CD4-positive, alpha-beta T cell treated with Interleukin-4 for 4 hours (primary cell): ENCODE data around the gene DDN.

ENCODE experiments used
- DNase-seq: peaks from one replicate; pipeline ENCODE4 v3.0.0-alpha.2; 2020

The DDN gene

DNA sequence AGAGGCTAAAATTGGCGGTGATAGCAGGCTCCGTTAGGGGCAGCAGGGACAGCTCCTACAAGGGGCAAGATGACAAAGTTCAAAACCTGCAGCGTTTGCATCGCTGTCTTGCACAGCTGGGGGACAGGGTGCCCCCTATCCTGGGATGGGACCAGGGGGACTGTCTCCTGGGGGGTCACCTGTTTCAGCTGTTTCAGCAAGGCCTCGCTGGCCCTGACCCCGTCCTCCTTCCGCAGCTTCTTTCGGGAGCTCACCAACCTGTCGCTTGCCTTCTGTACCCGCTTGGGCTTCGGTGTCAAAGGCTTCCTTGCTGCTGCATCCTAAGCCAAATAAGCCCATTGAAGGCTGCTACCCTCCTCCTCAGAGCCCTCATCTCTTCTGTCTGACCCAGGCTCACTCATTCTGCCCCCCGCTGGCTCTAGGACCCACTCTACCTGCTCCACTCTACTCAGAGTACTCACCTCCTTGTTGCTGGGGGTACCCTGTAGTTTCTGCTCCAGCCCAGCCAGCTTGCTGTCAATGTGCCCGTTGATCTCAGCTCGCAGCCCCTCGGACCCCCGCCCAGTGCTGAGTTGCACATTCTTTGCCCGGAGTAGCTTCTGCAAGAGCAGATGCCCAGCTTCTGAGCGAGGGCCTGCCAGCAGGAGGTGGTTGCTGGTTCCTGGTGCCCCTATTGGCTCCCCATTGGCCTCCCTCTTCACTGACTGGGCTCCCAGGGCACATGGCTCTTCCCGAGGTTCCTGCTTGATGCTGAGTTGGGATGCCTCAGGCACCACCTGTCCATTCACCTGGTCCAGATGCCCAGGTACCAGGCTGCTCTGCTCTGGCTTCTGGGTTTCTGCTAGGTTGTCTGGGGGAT is 31.8 kb upstream of the DDN start:
- DNase-seq: no peak

DNA sequence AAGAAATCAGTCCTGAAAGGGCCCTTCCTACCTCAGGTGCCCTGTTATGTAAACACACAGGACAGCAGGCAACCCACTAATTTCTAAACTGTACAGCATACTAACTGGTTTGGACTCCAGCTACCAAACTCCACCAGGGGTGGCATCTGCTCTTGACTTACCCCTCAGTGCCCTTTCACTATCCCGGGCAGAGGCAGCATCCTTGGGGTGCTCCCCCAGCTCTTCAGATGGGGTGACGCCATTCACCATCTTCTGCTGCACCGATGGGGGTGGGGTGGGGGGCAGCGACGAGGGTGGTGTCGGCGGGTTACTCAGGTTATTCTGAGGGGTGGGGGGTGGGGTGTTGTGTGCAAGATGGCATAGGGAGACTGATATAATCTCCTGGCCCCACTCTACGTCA is 30.9 kb upstream of the DDN start:
- no peak for DNase-seq

DNA sequence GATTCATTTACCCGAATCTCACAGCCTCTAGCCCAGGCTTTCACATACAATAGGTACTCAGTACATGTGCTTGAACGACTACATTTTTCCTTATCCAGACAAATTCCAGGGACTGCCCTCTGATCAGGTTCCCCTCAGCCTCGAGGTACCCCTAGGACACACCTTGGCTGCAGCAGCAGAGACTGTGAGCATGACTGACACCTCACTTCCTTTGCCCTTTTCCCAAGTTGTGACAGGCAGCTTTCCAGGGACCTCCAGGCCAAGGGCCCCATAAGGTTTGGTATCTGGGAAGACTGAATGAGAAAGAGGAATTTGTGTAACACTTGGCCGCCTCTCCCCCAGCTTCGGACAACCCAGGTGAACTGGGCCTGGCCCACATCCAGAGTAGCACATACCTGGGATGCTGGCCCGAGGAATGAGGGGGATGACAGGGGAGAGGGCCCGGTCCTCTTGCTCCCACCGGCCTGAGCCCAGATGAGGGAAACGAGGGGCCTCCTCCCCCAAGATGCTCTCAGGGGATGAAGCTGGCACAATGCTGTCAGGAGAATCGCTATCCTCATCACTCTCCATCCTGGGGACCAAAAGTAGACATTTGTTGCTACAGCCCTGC is 29.6 kb upstream of the DDN start:
- DNase-seq: no peak

DNA sequence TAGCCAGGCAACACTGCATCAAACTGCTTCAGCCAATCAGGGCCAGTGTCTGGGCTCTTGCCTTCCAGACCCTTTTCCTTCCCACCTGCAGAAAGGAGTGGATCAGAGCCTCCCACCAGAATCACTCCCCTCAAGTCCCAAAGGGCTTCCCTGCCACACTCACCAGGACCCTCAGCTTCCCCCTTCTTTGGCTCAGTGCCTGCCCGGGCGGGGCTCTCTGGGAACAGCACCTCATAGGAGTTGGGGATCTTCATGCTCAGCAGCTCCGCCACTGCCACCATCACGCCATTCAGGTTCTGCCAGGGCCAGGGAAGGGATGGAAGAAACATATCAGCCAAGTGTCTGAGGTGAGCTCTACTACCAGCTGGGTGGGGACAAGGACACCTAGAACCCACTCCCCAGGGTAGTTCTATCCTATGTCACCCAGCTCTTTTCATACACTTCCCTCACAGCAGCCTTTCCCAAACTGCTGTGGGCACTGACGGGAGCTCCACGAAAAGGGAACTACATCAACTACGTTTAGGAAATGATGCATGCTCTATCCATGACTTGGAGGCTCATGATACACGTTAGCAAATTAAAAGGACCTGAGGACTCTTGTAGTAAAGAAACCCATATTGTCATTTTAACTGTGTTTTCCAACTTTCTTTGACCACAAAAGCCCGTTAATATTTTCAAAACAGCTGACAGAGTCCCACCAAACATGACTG is 28.8 kb upstream of the DDN start:
- no peak for DNase-seq

DNA sequence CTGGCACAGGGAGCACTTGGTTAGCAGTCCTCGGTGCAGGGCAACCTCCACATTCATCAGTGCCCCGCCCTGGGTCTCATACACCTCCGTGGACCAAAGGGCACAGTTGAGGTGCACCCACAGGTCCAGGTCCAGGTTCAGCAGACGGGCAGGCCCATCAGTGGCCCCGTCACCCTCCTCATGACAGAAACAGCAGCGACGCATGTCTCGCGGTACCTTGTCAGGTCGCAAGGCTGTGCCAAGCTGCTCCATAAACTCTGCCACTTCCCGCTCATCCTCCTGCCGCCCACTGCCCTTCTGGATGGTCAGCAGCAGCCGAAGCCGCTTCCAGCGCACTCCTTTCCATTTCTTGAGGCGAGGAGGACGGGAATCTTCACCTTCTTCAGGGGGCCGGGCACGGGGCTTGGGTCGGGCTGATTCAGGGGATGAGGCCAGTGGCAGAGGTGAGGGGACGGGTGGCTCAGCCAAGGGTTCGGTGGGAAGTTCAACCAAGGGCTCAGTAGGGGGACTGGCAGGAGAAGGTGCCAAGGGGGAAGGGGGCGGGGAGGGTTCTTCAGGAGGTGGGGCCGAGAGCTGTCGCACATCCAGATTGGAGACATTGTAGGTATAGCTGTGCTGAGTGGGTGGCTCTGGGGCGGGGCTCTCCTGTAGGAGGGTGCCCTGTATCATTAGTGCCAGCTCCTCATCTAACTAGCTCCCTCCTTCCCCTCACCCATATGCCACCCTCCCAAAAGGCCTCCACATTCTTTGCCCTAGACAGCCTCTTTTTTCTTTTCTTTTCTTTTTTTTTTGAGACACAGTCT is 27.7 kb upstream of the DDN start:
- no peak for DNase-seq

DNA sequence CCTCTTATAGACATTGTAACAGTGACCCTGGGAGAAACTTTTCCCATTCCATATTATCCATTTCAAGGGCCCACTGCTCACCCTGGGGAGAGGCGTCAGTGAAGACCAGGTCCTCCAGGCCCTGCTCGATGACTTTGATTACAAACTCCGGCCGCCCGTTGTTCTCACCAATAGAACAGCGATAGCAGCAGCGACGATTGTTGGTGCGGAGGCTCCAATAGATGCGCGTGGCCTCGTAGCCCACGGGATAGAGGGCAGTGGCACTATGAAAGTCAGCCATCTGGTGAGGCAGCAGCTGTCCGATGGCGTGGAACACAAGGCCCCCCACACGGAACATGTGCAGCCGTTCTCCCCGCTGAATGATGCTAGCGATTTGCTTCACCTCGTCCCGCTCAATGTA is 26.9 kb upstream of the DDN start:
- DNase-seq: no peak

DNA sequence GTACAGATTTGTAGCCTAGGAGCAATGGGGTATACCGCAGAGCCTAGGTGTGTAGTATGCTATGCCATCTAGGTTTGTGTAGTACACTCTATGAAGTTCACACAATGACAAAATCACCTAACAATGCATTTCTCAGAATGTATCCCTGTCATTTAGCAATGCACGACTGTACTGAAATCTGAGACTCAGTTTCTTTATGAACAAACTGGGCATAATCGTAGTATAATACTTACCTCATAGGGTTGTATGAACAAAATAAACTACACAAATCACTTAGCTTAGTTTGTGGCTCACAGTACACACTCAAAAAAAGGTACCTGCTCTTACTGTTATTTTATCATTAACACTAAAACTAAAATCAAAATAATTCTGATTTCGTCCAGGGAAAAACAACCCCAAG is 26.3 kb upstream of the DDN start:
- no peak for DNase-seq

DNA sequence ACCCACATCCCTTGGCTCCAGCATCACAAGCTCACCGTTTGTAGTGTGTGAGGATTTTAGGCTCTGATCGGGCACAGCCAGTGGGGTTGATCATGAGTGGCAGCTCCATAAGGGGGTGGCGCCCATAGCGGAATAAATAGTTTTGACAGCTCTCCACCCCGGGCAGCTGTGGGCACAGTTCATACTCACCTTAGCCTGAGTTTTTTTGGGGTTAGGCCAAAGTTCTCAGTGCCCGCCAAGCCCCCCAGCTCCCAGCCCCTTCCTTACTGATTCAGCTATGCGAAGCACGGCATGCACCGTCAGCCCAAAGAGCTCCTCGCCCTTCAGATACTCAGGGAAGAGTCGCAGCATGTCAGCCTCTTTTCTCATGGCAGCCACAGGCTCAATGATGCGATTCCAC is 25.4 kb upstream of the DDN start:
- no peak for DNase-seq

DNA sequence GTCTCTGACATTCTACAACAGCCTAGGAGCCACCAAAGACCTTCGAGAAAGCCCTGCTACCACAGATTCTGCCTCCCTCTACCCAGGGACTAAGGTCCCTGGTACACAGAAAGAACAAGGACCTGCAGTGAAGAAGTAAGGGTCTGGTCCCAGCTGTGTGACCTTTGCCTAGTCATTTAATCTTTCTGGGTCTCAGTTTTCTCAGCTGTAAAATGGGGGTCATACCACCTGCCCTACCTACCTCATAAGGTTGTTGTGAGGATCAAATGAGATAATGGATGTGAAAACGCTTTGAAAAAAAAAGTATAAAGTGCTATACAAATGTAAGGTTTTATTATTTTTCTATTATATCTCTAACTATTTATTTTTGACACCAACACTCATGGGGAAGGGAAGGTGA is 24.6 kb upstream of the DDN start:
- no peak for DNase-seq

DNA sequence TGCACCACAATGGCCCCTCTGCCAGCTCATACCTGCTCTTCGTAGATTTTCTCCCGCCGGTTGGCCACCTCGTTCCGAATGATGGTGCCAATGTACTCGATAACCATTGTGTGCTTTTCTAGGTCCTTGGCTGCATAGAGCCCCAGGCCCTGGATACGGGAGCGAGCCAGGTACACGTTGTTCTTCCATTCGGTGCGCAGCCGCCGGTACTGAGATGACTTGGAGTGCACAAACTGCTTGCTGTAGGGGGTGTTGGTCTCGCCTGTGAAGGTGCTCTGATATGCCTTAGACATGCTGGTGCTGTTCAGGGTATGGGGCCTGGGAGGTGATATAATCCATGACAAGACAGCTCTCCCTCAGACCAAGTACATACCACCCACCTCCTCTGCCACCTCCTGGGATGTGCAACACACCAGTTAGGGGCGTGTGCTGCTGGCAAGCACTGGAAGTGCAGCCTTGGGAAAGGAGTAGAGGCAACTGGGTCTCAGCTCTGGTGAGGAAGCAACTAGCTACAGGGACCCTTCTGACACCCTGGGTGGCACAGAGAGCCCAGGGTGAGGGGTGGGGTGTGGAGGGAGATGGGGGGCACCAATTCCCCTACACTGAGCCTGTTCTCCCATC is 23.5 kb upstream of the DDN start:
- no peak for DNase-seq

DNA sequence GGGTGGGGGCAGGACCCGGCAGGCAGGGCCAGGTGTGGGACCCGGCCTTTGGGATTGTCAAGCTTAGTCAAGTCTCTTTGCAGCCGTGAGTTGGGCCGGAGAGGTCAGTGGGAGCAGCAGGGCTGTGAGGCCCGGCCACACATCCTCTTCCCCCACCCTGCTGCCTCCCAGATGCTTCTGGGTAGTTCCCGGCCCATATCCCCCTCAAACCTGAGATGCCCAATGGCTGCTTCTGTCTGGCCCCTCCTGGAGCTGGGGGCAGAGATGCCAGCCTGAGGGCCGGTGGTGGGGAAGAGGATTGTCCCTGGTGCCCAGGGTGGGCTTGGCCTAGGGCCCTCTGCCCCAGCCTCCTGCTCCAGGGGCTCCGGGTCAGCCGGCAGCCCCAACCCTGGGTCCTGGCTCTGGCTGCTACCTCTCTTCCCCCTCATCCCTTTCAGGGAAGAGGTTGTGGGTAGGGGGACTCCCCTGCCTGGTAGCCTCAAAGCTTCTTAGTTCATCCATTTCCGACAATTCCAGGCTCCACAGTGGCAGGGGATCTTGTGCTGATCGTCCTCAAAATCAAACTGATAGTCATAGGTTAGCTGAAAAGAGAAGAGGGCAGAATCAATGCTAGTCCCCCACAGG is 22.2 kb upstream of the DDN start:
- DNase-seq: no peak

DNA sequence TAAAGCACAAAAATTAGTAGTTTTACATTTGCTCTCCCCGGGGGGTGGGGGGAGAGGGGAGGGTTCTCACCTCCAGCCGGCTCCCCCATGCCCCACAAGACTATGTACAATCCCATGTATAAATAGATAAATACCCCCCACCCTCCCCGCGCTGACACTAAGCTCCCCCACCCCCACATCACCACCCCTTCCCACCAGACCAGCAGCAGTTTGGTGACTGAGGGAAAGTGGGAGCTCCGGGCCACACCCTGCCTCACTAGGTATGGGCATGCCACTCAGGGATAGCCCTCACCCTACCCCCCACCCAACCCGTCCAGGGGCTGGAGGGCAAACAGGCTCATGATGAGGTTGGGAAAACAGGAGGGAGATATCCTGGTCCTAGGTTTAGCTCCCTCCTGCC is 21.3 kb upstream of the DDN start:
- no peak for DNase-seq

DNA sequence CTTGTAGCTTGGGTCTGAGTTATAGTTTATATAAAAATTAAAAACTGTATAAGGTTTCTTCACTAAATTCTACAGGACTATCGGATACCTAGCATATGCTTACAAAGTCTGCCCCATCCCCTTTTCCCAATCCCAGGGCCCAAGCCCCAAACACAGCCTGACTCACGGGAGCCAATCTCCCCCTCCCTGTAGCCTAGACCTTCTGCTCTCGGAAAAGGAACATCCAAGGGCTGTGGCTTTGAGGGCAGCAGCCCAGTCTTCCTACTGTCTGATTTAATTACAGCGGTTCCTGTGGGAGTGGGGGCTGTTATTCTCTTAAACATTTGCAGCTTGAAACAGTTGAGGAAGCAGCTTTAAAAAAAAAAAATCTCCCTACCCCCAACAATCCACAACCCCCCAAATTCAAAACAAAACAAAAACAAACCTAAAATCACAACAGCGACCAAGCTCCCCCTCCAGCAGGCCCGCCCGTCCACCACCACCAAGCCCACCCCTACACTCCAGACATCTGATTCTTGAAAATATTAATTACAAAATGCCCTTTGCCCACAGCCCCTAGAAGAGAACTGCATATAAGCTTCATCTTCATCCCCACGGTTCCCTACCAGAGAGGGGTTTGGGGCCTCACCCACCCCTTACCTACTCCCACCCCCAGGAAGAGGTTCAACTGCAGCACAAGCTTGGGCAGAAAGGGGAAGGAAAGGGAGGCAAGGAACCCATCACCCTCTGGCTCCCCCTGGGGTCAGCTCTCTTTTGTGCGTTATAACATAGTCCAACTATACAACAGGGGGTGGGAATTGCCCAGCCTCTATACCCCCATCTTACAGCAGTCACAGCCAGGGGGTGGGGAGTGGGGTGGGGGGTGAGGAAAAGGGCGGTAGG is 20.5 kb upstream of the DDN start:
- peak; percentile 33 for DNase-seq

DNA sequence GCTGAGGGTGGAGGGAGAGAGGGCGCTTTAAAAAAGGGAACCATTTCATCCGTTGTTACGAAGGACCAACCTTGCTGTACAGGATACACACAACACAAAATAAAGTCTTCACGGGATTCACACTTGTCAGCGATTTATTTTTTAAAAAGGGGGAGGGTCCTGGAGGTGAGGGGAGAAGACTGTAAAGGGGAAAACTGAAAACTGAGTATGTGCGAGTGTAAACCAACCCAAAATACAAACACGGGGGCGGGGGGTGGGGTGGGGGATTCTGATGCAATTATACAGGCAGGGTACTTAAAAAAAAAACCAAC is 19.9 kb upstream of the DDN start:
- no peak for DNase-seq

DNA sequence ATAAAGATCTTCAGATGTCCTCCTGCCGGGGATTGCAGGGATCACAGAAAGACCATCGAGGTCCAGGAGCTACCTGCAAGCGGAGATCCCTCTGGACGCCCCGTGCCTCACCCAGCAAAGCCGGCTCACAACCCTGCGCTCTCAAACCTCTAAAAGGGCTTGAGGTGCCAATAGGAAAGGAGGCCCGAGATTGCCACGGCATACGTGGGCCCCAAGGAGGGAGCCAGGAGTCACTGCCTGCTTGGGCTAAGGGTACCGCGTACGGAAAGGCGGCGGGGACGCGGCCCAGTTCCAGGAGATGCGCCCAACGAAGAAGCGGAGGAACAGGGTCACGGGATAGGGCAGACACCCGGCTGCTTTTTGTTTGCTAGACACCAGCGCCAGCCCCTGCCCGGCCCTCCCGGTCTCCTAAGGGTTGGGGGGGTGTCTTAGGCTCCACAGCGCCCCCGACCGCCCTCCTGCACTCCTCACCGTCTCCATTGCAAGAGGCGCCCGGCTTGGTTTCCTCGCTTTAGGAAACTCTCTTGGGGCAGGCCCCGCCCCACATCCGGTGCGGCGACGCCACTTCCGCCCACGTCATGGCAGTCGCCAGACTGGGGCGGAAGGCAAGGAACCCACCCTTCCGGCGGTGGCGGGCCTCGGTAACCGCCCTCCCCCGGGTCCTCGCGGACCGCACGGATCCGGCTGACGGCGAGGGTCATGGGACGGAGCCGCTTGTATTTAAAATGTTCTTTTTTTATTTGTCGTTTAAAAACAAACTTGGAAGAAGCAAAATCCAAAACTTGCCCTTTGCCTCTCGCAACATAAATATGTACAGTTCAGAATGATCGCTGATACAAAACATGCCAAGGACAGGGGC is 19.3 kb upstream of the DDN start, which contains the start of gene PRKAG1:
TSS of gene PRKAG1 (minus strand) at position 516 of the 859 bp plus-strand sequence. CDS start at position 480, 36 bp downstream.
- DNase-seq: peak; percentile 96

DNA sequence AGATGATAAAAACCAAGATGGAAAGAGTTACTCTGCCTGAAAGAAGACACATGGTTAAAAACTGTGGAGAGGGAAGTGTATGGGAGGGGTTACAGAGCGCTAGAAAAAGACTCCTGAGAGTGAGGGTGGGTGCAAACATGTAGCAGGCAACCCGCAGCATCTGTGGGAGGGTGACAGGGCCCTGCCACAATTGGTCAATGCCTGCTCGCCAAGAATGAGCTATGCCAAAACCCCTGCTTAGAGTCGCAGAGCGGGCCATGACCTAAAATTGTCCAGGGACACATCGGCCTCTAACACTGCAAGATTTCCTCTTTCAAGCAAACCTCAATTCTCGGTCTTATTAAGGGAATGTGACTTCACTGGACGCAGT is 18.7 kb upstream of the DDN start:
- DNase-seq: peak; percentile 17

DNA sequence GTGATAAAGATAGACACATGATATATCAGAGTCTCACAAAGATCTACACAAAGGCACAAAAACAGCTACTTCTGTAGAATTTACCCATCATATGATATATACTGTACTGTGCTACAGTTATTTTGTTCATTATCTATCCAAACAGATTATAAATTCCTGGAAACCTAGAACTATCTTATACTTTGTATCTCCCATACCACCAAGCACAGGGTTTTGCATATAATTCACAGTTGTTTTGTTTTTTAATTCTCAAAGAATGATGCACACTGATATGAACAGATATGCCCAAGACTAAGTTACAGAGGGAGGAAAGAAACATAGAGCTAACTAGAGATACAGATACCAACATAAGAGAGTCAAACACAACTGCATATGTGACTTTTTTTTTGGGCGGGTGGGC is 16.0 kb upstream of the DDN start:
- DNase-seq: no peak

DNA sequence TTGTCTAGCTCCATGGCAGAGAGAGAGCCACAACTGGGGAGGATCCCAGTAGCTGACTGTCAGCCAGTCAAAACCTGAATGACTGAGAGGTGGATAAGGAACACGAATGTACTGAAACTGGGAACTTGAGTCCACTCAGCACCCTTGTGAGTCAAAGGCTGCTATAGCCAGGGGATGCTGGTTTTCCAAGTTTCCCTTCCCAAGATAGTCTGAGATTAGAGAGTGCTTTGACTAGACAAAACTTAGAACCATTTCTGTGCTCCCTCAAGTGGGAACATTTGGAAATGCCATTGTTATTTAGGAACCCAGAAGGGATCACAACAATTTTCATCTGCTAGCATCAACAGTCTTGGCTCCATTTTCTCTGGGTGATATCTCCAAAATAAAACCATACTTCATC is 15.4 kb upstream of the DDN start:
- DNase-seq: no peak

DNA sequence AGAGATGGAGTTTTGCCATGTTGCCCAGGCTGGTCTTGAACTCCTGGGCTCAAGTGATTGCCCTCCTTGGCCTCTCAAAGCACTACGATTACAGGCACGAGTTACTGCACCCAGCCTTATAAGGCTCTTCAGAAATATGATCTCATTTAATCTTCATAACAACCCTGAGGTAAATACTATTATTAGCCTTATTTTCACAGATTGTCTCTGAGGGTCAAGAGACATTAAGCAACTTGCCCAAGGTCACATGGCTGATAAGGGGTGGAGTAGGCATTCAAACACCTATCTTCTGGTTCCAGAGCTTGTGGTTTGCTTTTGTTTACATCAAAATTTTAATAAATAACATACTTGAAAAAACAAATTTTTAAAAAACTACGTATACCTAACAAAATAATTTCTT is 14.3 kb upstream of the DDN start:
- no peak for DNase-seq

DNA sequence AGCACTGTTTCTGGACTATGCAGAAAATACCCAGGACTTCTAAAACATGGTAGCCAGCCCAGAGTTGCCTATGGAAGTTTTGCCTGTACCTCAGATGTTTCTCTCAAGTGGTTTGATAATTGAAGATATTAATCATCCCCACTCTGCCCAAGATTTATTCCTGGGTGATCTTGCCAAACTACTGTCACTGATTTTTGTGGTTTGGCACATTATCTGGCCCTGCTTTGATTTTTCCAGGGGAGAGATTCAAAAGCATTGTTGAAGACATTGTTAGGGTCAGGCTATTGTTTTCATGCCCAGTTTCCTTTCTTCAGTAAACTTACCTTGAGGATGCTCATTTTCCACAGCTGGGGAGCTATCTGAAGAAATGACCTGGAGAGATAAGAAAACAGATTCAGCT is 13.6 kb upstream of the DDN start:
- DNase-seq: no peak
